Stomach (tissue), 9 donors: ENCODE data around the gene KCNQ5. TPM values are rescaled to one million over a fixed set of nuclear protein-coding genes. Genes with fewer than 3 reads are reported as not detected.

Experiments used
- DNase-seq, 2 donors: peaks; one replicate each; pipeline versions ENCODE4 v3.0.0 to v3.0.0-alpha.2; 2013 to 2019
- H3K27ac ChIP-seq, 5 donors: fragments of 200-600 bp in 4 of 5; sonication (generic) in 4 of 5; one replicate each; pipeline ENCODE4 v1.5.1; 2013 to 2019; ENCODE audit warnings: mild to moderate bottlenecking in 1 of 5, moderate library complexity in 1 of 5
- H3K27me3 ChIP-seq, 3 donors: fragments of 200-600 bp; sonication (generic); one replicate each; pipeline ENCODE4 v1.5.1; 2017 to 2019; ENCODE audit warnings: mixed run types in 1 of 3
- H3K36me3 ChIP-seq, 4 donors: fragments of 200-600 bp; sonication (generic); 1 replicate in 3 of 4; 2 replicates in 1 of 4; pipeline ENCODE4 v1.5.1; 2016 to 2019
- H3K4me1 ChIP-seq, 4 donors: fragments of 200-600 bp; sonication (generic); one replicate each; pipeline ENCODE4 v1.5.1; 2016 to 2019
- H3K4me3 ChIP-seq, 4 donors: fragments of 200-600 bp; sonication (generic) in 3 of 4; one replicate each; pipeline ENCODE4 v1.5.1; 2016 to 2019; ENCODE audit warnings: mild to moderate bottlenecking in 1 of 4
- H3K9me3 ChIP-seq, 4 donors: fragments of 200-600 bp; sonication (generic); one replicate each; pipeline ENCODE4 v1.5.1; 2016 to 2019
- EP300 ChIP-seq: sonication (generic); formaldehyde crosslinking; IDR thresholded peaks from one replicate; pipeline ENCODE4 v1.6.1; 2017; ENCODE audit warnings: antibody characterized with exemption
- POLR2A ChIP-seq, 4 donors: fragments of 450-650 bp; IDR thresholded peaks; one replicate each; pipeline ENCODE4 v1.6.1; 2016; ENCODE audit warnings: antibody characterized with exemption in 4 of 4, control low read depth in 2 of 4, mild to moderate bottlenecking in 1 of 4, moderate library complexity in 1 of 4
- POLR2AphosphoS5 ChIP-seq, 3 donors: sonication (generic); formaldehyde crosslinking; IDR thresholded peaks; one replicate each; pipeline ENCODE4 v1.6.1; 2016; ENCODE audit warnings: antibody characterized with exemption in 3 of 3
- WGBS, 5 donors: extraction: QIAGEN DNeasy Blood & Tissue Kit in 3 of 5; methylation state at CpG; one replicate each; pipeline versions ENCODE4 v1.1.5 to v1.1.7; 2013 to 2018; 5-methylcytosine and 5-hydroxymethylcytosine counted together
- intact Hi-C: fragments of 100-400 bp; cut with DNase I; formaldehyde crosslinking; loops from one replicate; pipeline ENCODE4 v1.15.1; 2023; ENCODE audit warnings: low total_unique reads
- polyA plus RNA-seq, 3 donors: library from polyadenylated mRNA; stranded (reverse); fragments of 200-250 nt; gene quantifications; one replicate each; pipeline ENCODE4 v1.2.3, GENCODE V29; 2013
- total RNA-seq, 5 donors: library from RNA; depleted of rRNA; stranded (reverse); fragments of >200 nt; gene quantifications; one replicate each; pipeline versions ENCODE4 v1.1.0 to v1.2.3, GENCODE V29; 2014 to 2016
- TF ChIP-seq, protein P1 (sequence below), 7 experiments: fragments of 450-650 bp in 4 of 7; fragments of 200-600 bp in 3 of 7; sonication (generic) in 3 of 7; IDR thresholded peaks; one replicate each; pipeline ENCODE4 v1.5.1; 2016 to 2019; ENCODE audit warnings: antibody characterized with exemption in 7 of 7, control low read depth in 2 of 7, mild to moderate bottlenecking in 1 of 7
- donor health status: healthy with polysubstance abuse.
- donor health status: Bipolar disorder and iron deficiency.
- donor health status: healthy.

Gene KCNQ5
- total and polyA plus RNA-seq, 8 donors, result 0.12 to 2.8 (median 0.37) TPM; not detected in 2

DNA sequence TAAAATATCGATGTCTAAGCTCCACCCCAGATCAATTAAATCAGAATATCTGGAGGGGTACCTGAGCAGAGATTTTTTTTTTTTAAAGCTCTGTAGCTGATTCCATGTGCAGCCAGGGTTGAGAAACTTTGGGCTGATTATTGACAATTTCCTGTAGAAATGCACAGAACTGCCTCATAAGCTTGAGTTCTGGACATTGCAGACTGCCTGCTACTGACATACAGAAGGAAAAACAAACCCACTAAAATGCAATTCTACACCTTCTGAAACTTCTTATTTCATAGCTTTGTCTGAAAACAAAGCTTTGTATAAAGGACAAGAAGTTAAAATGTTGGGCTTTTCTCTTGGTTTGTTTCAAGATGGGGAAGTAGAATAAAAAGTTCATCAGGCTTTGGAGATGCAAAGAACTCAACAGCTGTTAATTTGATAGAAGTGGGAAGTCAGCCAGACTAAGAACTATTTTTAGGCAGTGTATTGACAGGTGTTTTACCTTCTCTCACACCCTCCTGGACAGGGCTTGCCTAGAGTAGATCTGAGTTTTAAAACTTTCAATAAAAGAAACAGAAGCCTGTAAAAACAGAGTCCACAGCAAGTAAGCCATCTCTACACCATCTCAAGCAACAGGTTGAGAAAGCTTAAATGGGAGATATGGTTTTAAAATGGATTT is 147.7 kb downstream of the KCNQ5 start:
- intact Hi-C loops, result no loop called here
- Histone ChIP-seq H3K27ac (no peak overlapping the region), H3K27me3 (no peaks in the 10 kb centered on the region), H3K36me3 (no peaks in the 10 kb centered on the region), H3K9me3 (no peaks in the 10 kb centered on the region), H3K4me1 (no peaks in the 10 kb centered on the region), H3K4me3 (no peak overlapping the region)
- no peak for DNase-seq
- no peak for TF ChIP-seq EP300
- no peak for TF ChIP-seq POLR2A (IDR thresholded peaks at IDR 0.05)
- no peak for TF ChIP-seq POLR2AphosphoS5 (IDR thresholded peaks at IDR 0.05)
- TF ChIP-seq, protein P1, sequence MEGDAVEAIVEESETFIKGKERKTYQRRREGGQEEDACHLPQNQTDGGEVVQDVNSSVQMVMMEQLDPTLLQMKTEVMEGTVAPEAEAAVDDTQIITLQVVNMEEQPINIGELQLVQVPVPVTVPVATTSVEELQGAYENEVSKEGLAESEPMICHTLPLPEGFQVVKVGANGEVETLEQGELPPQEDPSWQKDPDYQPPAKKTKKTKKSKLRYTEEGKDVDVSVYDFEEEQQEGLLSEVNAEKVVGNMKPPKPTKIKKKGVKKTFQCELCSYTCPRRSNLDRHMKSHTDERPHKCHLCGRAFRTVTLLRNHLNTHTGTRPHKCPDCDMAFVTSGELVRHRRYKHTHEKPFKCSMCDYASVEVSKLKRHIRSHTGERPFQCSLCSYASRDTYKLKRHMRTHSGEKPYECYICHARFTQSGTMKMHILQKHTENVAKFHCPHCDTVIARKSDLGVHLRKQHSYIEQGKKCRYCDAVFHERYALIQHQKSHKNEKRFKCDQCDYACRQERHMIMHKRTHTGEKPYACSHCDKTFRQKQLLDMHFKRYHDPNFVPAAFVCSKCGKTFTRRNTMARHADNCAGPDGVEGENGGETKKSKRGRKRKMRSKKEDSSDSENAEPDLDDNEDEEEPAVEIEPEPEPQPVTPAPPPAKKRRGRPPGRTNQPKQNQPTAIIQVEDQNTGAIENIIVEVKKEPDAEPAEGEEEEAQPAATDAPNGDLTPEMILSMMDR (IDR thresholded peaks at IDR 0.05), result no peak
- 78 to 98% (median 92%) methylated on average over 1 of the region's 1 CpG for WGBS, 5 donors

DNA sequence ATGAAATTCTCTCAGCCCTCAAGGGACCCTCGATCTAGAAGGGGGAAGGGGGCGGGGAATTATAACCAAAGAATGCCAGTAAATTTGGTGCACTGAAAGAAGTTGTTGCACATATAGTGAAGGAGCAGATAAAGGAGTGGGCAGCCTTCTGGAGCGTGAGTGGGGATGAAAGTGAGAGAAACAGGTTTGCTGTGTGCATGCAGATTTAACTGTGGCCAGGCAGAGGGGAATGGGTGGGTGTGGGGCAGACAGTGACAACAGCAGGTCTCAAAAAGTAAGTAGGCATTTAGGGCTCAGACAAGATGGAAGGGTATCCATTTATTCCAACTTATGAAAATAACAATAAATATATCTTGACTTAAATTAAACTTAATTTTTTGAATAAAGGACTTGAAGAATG is 149.1 kb downstream of the KCNQ5 start:
- no peak overlapping the region for H3K27ac ChIP-seq
- WGBS, 5 donors, result 74 to 90% (median 84%) methylated on average over 3 of the region's 3 CpGs
- TF ChIP-seq, protein P1 (IDR thresholded peaks at IDR 0.05), result no peak
- no peak for TF ChIP-seq EP300
- no peak for TF ChIP-seq POLR2AphosphoS5 (IDR thresholded peaks at IDR 0.05)
- no peak for TF ChIP-seq POLR2A (IDR thresholded peaks at IDR 0.05)
- H3K27me3 ChIP-seq, result no peaks in the 10 kb centered on the region
- no peaks in the 10 kb centered on the region for H3K36me3 ChIP-seq
- H3K4me1 ChIP-seq, result no peaks in the 10 kb centered on the region
- intact Hi-C loops, result no loop called here
- no peaks in the 10 kb centered on the region for H3K9me3 ChIP-seq
- no peak for DNase-seq
- H3K4me3 ChIP-seq, result no peak overlapping the region

DNA sequence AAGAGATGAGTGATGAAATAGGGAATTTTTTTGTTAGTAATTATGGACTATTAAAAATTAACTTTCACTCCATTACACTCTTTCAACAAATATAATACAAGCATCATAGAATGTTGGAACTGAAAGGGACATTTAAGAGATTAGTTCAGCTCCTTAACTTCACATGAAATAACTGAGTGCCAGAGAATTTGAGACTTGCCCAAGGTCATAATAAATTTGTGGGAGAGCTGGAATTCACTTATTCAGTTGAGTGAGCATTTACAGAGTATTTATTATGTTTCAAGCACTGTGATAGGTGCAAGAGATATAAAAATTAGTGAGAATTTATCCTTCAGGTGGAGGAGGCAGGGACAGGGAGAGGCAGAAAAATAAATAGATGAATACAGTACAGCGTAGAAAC is 154.6 kb downstream of the KCNQ5 start:
- Histone ChIP-seq H3K27ac (no peak overlapping the region), H3K27me3 (no peaks in the 10 kb centered on the region), H3K4me3 (no peak overlapping the region), H3K9me3 (no peaks in the 10 kb centered on the region), H3K36me3 (no peaks in the 10 kb centered on the region), H3K4me1 (no peaks in the 10 kb centered on the region)
- 59 to 97% (median 91%) methylated on average over 1 of the region's 1 CpG for WGBS, 5 donors
- no peak for DNase-seq
- intact Hi-C loops, result no loop called here
- no peak for TF ChIP-seq POLR2A (IDR thresholded peaks at IDR 0.05)
- TF ChIP-seq EP300, result no peak
- TF ChIP-seq POLR2AphosphoS5 (IDR thresholded peaks at IDR 0.05), result no peak
- TF ChIP-seq, protein P1 (IDR thresholded peaks at IDR 0.05), result no peak

DNA sequence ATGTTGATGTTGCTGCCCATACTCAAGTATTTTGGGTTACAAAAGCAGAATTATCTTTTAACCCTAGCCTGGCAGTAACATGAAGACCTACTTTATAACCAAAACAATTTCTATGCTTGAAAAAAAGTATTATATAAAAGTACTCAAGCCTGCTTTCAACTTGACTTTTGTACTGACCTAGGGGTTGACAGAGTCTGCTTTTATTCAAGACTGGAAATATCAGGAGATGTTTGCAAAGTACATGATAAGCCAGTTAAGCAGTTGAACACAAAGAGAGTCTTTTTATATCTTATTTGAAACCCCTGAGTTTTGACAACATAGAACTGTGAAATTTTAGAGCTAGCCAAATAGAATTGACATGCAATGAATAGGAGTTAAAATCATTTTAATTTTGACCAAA is 159.8 kb downstream of the KCNQ5 start:
- Histone ChIP-seq H3K4me1 (no peaks in the 10 kb centered on the region), H3K4me3 (no peak overlapping the region), H3K9me3 (no peaks in the 10 kb centered on the region), H3K27ac (no peak overlapping the region), H3K36me3 (no peaks in the 10 kb centered on the region), H3K27me3 (no peaks in the 10 kb centered on the region)
- TF ChIP-seq, protein P1 (IDR thresholded peaks at IDR 0.05), result no peak
- TF ChIP-seq POLR2A (IDR thresholded peaks at IDR 0.05) (no peak), POLR2AphosphoS5 (IDR thresholded peaks at IDR 0.05) (no peak), EP300 (no peak)
- no peak for DNase-seq
- intact Hi-C loops, result no loop called here
